Endothelial cell of umbilical vein (primary cell): ENCODE data around the gene ZNF774. TPM values are rescaled to one million over a fixed set of nuclear protein-coding genes. Genes with fewer than 3 reads are reported as not detected.

Source experiments
- BruUV-seq: library from RNA; stranded (reverse); fragments of 400-500 nt; replicated peaks from 2 replicates; lab custom pipeline; 2021; lab: Mats Ljungman, UMichigan
- CTCF ChIA-PET: fragments of 300-600, 350-600 bp; sonication (Branson Sonifier 250); formaldehyde crosslinking; loops from one replicate; lab custom pipeline; 2021; ENCODE audit warnings: antibody characterized with exemption, inconsistent platforms; lab: Charles Lee
- POLR2A ChIA-PET: fragments of 300-600, 350-600 bp; sonication (Branson Sonifier 250); formaldehyde crosslinking; loops from one replicate; lab custom pipeline; 2021; ENCODE audit warnings: antibody characterized with exemption, inconsistent platforms; lab: Charles Lee
- DNase-seq: peaks from one replicate; pipeline ENCODE4 v3.0.0-alpha.2; 2011; ENCODE audit warnings: low read depth, low spot score
- FAIRE-seq: peaks from 2 replicates; lab custom pipeline; 2011; peaks lifted over from hg19 to GRCh38; lab: Jason Lieb, UNC
- H2AFZ ChIP-seq: 2 replicates; pipeline ENCODE4 v1.6.0; 2012; ENCODE audit warnings: low read depth, low read length, control low read depth, inconsistent platforms
- H3K27ac ChIP-seq: 2 replicates; pipeline ENCODE4 v1.5.1; 2011; ENCODE audit warnings: low read depth, mild to moderate bottlenecking, control low read depth, low read length, moderate library complexity; ENCODE audit not compliant: insufficient read depth
- H3K27me3 ChIP-seq, 2 experiments: 2 replicates each; pipeline versions ENCODE4 v1.6.0 to v1.6.1; 2011; ENCODE audit warnings: low read length in 2 of 2, mixed read lengths in 1 of 2; ENCODE audit not compliant: control insufficient read depth in 2 of 2, insufficient read depth in 2 of 2
- H3K36me3 ChIP-seq, 2 experiments: 2 replicates in 1 of 2; 3 replicates in 1 of 2; pipeline ENCODE4 v1.5.1; 2011; ENCODE audit warnings: low read length in 2 of 2, mild to moderate bottlenecking in 1 of 2, moderate library complexity in 1 of 2; ENCODE audit not compliant: control insufficient read depth in 2 of 2, insufficient read depth in 2 of 2; ENCODE audit errors: extremely low read depth in 1 of 2
- H3K4me1 ChIP-seq: 3 replicates; pipeline ENCODE4 v1.5.1; 2011; ENCODE audit warnings: mild to moderate bottlenecking, low read length; ENCODE audit not compliant: control insufficient read depth, insufficient read depth; ENCODE audit errors: extremely low read depth
- H3K4me2 ChIP-seq: 2 replicates; pipeline ENCODE4 v1.6.1; 2011; ENCODE audit warnings: low read length, control low read depth, mixed read lengths; ENCODE audit not compliant: insufficient read depth
- H3K4me3 ChIP-seq, 3 experiments: fragments of 200-600 bp in 1 of 3; sonication (generic), shearing (Covaris generic) in 1 of 3; replicated peaks in 1 of 3; 2 replicates each; pipeline ENCODE4 v1.5.1; 2011 to 2016; ENCODE audit warnings: control low read depth in 3 of 3, low read length in 3 of 3, mild to moderate bottlenecking in 2 of 3, inconsistent platforms in 1 of 3, low read depth in 1 of 3, moderate library complexity in 1 of 3; ENCODE audit not compliant: insufficient read depth in 1 of 3
- H3K79me2 ChIP-seq: 2 replicates; pipeline ENCODE4 v1.6.0; 2012; ENCODE audit warnings: low read length, inconsistent platforms; ENCODE audit not compliant: control insufficient read depth, insufficient read depth
- H3K9ac ChIP-seq: replicated peaks from 2 replicates; pipeline ENCODE3; 2011; ENCODE audit warnings: low read length, control low read depth; ENCODE audit not compliant: insufficient read depth; ENCODE audit errors: extremely low read depth
- H3K9me1 ChIP-seq: replicated peaks from 3 replicates; pipeline ENCODE4 v1.6.0; 2011; ENCODE audit warnings: mild to moderate bottlenecking, low read length; ENCODE audit not compliant: control insufficient read depth, insufficient read depth; ENCODE audit errors: extremely low read depth
- H3K9me3 ChIP-seq: replicated peaks from 2 replicates; pipeline ENCODE4 v1.5.1; 2012; ENCODE audit warnings: low read length, inconsistent platforms; ENCODE audit not compliant: control insufficient read depth, insufficient read depth
- H4K20me1 ChIP-seq: replicated peaks from 2 replicates; pipeline ENCODE3; 2011; ENCODE audit warnings: mild to moderate bottlenecking, low read length; ENCODE audit not compliant: control insufficient read depth, insufficient read depth; ENCODE audit errors: extremely low read depth
- CTCF ChIP-seq, 2 donors: IDR thresholded peaks; 1 replicate in 1 of 2; 2 replicates in 1 of 2; pipeline ENCODE4 v1.5.1; 2011; ENCODE audit warnings: low read length in 2 of 2, mild to moderate bottlenecking in 2 of 2, moderate library complexity in 2 of 2, control low read depth in 1 of 2, inconsistent platforms in 1 of 2, low read depth in 1 of 2; ENCODE audit not compliant: insufficient read depth in 1 of 2; ENCODE audit errors: extremely low read depth in 1 of 2
- EZH2 ChIP-seq: IDR thresholded peaks from 2 replicates; pipeline ENCODE4 v1.6.1; 2012; ENCODE audit warnings: borderline replicate concordance, low read depth, mild to moderate bottlenecking, moderate library complexity, low read length, inconsistent platforms; ENCODE audit not compliant: severe bottlenecking
- FOS ChIP-seq: IDR thresholded peaks from 2 replicates; pipeline ENCODE4 v1.6.1; 2011; ENCODE audit warnings: mild to moderate bottlenecking, low read length, moderate library complexity, borderline replicate concordance; ENCODE audit not compliant: insufficient read depth
- GATA2 ChIP-seq: IDR thresholded peaks from 2 replicates; pipeline ENCODE4 v1.7.0; 2011; ENCODE audit warnings: low read depth, mild to moderate bottlenecking, moderate library complexity, mixed read lengths, low read length; ENCODE audit not compliant: insufficient read length, insufficient read depth
- JUN ChIP-seq: IDR thresholded peaks from 2 replicates; pipeline ENCODE4 v1.6.1; 2011; ENCODE audit warnings: borderline replicate concordance, low read depth; ENCODE audit not compliant: insufficient read length, insufficient read depth
- MAX ChIP-seq: IDR thresholded peaks from 2 replicates; pipeline ENCODE4 v1.6.1; 2011; ENCODE audit not compliant: insufficient read depth, insufficient read length
- MYC ChIP-seq: IDR thresholded peaks from one replicate; pipeline ENCODE4 v1.6.1; 2011; ENCODE audit warnings: mild to moderate bottlenecking, low read depth, low read length
- POLR2A ChIP-seq: IDR thresholded peaks from 2 replicates; pipeline ENCODE4 v1.6.1; 2012; ENCODE audit warnings: low read depth, mild to moderate bottlenecking, control low read depth, low read length
- POLR2AphosphoS5 ChIP-seq: IDR thresholded peaks from 2 replicates; pipeline ENCODE4 v1.6.1; 2012; ENCODE audit warnings: low read depth, mild to moderate bottlenecking, control low read depth, low read length, moderate library complexity; ENCODE audit not compliant: insufficient read depth
- dilution Hi-C: fragments of 300-500 bp; cut with MboI; formaldehyde crosslinking; loops from one replicate; pipeline ENCODE4 v1.15.0; 2019; ENCODE audit warnings: low sequenced_read_pairs; ENCODE audit not compliant: extremely low pct_ligation_motif_present
- intact Hi-C: fragments of 100-400 bp; cut with micrococcal nuclease; formaldehyde crosslinking; loops from one replicate; pipeline ENCODE4 v1.10.0; 2022
- polyA plus RNA-seq, 4 experiments: library from polyadenylated mRNA; depleted of rRNA in 3 of 4; stranded (reverse) in 3 of 4; unstranded in 1 of 4; fragments of >200 nt; gene quantifications; 2 replicates each; pipeline versions ENCODE4 v1.2.1 to v1.2.3, GENCODE V29; 2011 to 2012; ENCODE audit warnings: missing spikeins in 1 of 4
- total RNA-seq: library from RNA; stranded (reverse); gene quantifications from 2 replicates; pipeline ENCODE4 v1.2.3, GENCODE V29; 2021

Gene ZNF774
- total and polyA plus RNA-seq, 2 donors (not counting 3 experiments of a cell fraction or from before 2014, with no cell fraction given): 0.98 to 2.6 TPM

GRCh38 chr15:90382320-90382719, 30.2 kb downstream of the ZNF774 start:
- POLR2A ChIA-PET: no interaction called here

More at GRCh38 chr15:90382320-90382719, 30.2 kb downstream of the ZNF774 start:
- H3K27me3 ChIP-seq: no peaks in the 10 kb centered on the region
- no peak for TF ChIP-seq CTCF (IDR thresholded peaks at IDR 0.05; ENCODE audit: extremely low read depth in 1 of 2, insufficient read depth in 1 of 2, low read depth in 1 of 2, low read length in 2 of 2)
- no peak for TF ChIP-seq GATA2
- TF ChIP-seq POLR2AphosphoS5: no peak
- TF ChIP-seq MAX: no peak
- TF ChIP-seq POLR2A: no peak
- no peak for TF ChIP-seq MYC
- TF ChIP-seq FOS: no peak
- no peak for TF ChIP-seq JUN
- no peak for TF ChIP-seq EZH2
- H3K4me1 ChIP-seq: peaks cover 7% of the 10 kb centered on the region
- no peak overlapping the region for H3K9ac ChIP-seq
- no TSS peak for BruUV-seq
- no peaks in the 10 kb centered on the region for H3K9me1 ChIP-seq
- DNase-seq (no peak), FAIRE-seq (no peak)
- no peaks in the 10 kb centered on the region for H4K20me1 ChIP-seq
- no peak overlapping the region for H2AFZ ChIP-seq
- no peaks in the 10 kb centered on the region for H3K36me3 ChIP-seq
- H3K27ac ChIP-seq: no peak overlapping the region
- peaks cover 3% of the 10 kb centered on the region for H3K9me3 ChIP-seq
- no peak overlapping the region for H3K4me3 ChIP-seq
- no peaks in the 10 kb centered on the region for H3K79me2 ChIP-seq
- intact Hi-C loops: no loop called here
- no peak overlapping the region for H3K4me2 ChIP-seq
- dilution Hi-C loops: no loop called here
- CTCF ChIA-PET: interaction anchor here (0.7 to 1.5 kb wide), 5 partner anchors 8 to 219 kb away, joined by 3 to 4 read pairs (median 3); no protein-coding TSS in a partner anchor
